ENCODE data around the gene MET.

- TF ChIP-seq CTCF (conservative IDR thresholded peaks at IDR 0.05 in 1 of 2, IDR thresholded peaks at IDR 0.05 in 1 of 2; ENCODE audit: low read depth in 1 of 2, low read length in 2 of 2) (no peak), EZH2 (IDR thresholded peaks at IDR 0.05; ENCODE audit: low read length, missing control alignments) (no peak)
Observed at GRCh38 chr7:116739307-116739706, 67.3 kb downstream of the MET start.

Measured in fibroblast of lung (primary cell).